Fibroblast of peridontal ligament (primary cell): ENCODE measurements around the gene NARF.
"Not testable (repeated sequence)": the region's sequence is repeated elsewhere in the genome, so short reads cannot be mapped to it uniquely, and the experiment has no call there.

Source experiments
- DNase-seq: peaks from one replicate; pipeline ENCODE4 v3.0.0-alpha.2; 2010; ENCODE audit errors: extremely low read depth

The NARF gene

DNA sequence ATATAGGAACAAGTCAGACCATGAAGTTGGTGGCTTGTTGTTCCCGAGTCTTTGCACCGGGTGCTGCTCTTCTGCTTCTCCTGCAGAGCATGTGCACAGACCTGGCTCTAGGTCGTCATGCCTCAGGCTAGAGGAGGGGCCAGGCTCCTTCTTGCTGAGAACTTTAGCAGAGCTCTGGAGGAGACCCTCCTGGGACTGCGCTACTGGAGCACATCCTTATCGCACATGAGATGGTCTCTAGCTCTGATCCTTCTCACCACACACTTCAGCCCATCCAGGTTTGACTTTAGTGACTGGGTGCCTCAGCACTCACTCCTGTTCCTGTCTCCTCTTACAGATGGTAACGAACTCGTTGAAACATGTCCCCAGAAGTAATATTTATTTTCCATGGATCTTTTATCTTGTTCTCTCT, 75.9 kb downstream of the NARF start:
- no peak for DNase-seq

GRCh38 chr17:82536512-82537201, 78.1 kb downstream of the NARF start:
- peak; percentile 49 for DNase-seq

GRCh38 chr17:82537228-82537627, 78.7 kb downstream of the NARF start:
- DNase-seq, result not testable (repeated sequence)

GRCh38 chr17:82539076-82539475, 80.5 kb downstream of the NARF start:
- DNase-seq, result not testable (repeated sequence)
